Panc1 (cell line): ENCODE results near the gene PATJ.

Experiments used
- POLR2AphosphoS5 ChIP-seq: IDR thresholded peaks from 2 replicates; pipeline ENCODE4 v1.6.1; 2012; ENCODE audit warnings: mild to moderate bottlenecking, low read depth, low read length, moderate library complexity
- SIN3A ChIP-seq: IDR thresholded peaks from 2 replicates; pipeline ENCODE4 v1.6.1; 2012; ENCODE audit warnings: low read depth, mild to moderate bottlenecking, low read length, moderate library complexity, borderline replicate concordance; ENCODE audit not compliant: insufficient read depth
- TF ChIP-seq, protein P1 (sequence below): fragments of 450-650 bp; IDR thresholded peaks from 2 replicates; pipeline ENCODE4 v1.5.1; 2017; ENCODE audit warnings: mild to moderate bottlenecking

DNA sequence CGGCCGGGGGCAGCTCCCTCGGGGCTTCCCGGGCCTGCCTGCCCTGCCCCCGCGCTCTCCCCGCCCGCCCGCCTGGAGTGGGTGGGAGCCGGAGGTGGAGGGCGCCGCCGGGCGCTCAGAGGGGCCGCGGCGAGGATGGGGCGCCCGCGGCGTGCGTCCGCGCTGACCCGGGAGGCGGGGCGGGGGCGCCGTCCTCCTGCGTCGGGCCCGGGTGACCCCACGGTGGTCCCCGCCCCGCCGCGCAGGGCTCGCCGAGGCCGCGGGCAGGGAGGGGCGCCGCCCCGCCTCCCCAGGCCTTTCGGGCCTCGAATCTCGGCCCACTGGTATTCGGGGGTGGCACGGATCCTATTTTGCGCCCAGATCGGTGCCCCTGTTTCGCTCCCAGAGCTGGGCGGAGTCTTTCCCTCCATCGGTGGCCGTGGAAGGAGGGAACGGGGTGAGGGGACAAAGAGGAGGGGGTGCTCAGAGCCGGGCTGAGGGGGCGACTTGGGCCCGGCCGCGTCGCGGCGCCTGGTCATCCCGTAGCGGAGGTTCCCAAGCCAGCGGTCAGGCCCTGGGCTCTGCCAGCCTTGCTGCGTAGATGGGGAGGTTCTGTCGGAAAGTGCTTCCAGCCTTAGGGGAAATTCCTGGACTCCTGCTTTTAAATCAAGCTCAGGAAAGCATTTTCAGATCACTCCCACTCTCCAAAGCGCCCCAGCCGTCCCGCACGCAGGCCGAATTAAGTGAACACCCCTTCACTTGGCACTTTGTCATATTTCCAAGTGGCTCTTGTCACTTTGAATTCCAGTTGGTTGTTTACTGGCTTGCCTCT lies 545 bp downstream of the PATJ start:
- TF ChIP-seq POLR2AphosphoS5 = 0 out of 2 replicates have a peak, but pooled peaks have one; percentile 40
- TF ChIP-seq, protein P1, sequence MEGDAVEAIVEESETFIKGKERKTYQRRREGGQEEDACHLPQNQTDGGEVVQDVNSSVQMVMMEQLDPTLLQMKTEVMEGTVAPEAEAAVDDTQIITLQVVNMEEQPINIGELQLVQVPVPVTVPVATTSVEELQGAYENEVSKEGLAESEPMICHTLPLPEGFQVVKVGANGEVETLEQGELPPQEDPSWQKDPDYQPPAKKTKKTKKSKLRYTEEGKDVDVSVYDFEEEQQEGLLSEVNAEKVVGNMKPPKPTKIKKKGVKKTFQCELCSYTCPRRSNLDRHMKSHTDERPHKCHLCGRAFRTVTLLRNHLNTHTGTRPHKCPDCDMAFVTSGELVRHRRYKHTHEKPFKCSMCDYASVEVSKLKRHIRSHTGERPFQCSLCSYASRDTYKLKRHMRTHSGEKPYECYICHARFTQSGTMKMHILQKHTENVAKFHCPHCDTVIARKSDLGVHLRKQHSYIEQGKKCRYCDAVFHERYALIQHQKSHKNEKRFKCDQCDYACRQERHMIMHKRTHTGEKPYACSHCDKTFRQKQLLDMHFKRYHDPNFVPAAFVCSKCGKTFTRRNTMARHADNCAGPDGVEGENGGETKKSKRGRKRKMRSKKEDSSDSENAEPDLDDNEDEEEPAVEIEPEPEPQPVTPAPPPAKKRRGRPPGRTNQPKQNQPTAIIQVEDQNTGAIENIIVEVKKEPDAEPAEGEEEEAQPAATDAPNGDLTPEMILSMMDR = no peak
- TF ChIP-seq SIN3A = peak; percentile 35
